Epithelial cell of esophagus (primary cell): ENCODE measurements around the gene GBX1.

Source experiments
- DNase-seq: peaks from one replicate; pipeline ENCODE4 v3.0.0; 2010; ENCODE audit warnings: low read depth
- H3K4me3 ChIP-seq: 2 replicates; pipeline ENCODE4 v1.5.1; 2011; ENCODE audit warnings: mild to moderate bottlenecking, low read length, control low read depth
- TF ChIP-seq, protein P1 (sequence below): IDR thresholded peaks from 2 replicates; pipeline ENCODE4 v1.5.1; 2011; ENCODE audit warnings: low read depth, mild to moderate bottlenecking, low read length, control low read depth, inconsistent platforms; ENCODE audit not compliant: insufficient read depth; ENCODE audit errors: missing control alignments

GBX1 gene

DNA sequence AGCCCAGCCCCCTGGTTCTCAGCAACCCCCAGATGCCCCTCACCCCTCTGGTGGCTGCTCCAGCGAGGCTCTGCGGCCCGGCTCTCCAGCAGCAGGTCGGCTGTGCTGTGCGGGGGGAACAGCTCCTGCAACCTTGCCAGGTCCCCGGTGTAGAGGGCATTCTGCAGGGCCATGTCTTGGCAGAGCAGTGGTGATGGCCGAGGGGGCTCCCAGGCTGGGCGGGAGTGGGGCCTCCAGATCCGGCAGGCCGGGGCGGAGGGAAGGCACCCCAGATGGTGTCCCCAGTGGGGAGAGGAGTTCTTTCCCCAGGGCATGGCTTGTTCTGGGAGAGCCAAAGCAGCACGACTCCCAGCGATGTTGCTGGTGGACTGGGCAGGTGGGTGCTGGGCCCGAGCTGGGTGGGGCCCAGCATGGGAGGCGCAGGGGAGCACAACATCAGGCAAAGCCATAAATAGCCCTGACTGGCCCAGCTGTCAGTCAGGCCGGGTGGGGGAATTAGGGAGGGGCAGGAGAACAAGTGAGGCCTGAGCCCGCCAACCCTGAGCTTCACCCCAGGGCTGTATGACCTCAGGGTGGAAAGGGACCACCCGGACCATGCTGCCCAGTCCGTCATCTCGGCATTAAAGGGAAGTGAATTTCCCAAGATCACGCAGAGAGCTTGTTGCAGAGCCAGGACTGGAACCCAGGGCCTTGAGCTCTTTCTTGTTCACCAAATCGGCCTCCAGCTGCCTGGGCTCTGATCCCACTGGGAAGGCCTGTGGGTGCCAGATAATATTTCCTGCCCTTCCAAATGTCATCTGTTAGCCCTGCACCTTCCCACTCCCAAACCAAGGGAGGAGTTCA is 20.1 kb upstream of the GBX1 start:
- DNase-seq = no peak
- TF ChIP-seq, protein P1, sequence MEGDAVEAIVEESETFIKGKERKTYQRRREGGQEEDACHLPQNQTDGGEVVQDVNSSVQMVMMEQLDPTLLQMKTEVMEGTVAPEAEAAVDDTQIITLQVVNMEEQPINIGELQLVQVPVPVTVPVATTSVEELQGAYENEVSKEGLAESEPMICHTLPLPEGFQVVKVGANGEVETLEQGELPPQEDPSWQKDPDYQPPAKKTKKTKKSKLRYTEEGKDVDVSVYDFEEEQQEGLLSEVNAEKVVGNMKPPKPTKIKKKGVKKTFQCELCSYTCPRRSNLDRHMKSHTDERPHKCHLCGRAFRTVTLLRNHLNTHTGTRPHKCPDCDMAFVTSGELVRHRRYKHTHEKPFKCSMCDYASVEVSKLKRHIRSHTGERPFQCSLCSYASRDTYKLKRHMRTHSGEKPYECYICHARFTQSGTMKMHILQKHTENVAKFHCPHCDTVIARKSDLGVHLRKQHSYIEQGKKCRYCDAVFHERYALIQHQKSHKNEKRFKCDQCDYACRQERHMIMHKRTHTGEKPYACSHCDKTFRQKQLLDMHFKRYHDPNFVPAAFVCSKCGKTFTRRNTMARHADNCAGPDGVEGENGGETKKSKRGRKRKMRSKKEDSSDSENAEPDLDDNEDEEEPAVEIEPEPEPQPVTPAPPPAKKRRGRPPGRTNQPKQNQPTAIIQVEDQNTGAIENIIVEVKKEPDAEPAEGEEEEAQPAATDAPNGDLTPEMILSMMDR = no peak
- H3K4me3 ChIP-seq = no peak overlapping the region

DNA sequence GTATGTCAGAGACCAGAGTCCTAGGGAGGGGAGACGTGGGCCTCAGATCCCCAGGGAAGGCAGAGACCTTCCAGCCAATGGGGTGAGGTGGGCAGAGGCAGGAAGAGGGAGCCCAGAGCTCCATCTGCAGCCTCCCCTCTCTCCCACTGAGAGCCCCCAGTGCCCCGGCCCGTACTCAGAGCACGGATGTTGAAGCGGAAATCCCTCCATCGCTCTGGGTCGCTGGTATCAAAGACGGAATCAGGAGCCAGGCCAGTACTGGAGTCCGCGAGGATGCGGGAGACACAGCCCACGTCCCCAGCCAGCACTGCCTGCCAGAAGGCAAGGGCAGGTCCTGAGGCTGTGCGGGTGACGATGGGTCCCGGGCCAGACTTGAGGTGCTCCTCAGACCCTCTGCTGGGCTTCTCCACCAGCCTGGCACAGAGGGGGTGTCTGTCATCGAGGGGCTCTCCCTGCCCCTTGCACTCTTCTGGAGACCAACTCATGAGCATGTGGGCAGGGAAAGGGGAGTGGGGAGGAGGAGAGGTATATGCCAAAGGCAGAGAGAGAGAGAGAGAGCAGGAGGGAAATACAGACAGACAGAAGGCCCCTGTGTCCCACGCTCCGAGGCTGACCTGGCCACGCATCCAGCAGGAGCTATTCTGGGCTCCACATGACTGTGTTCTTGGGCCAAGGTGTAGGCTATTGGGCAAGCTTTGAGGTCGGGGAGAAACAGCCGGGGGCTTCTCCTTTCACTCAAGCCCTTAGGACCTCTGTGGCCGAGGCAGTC is 19.3 kb upstream of the GBX1 start, which contains the start of gene ASB10:
Gene ASB10, minus strand, starts transcription at position 611 of the 769 bp plus-strand sequence. Its CDS starts 120 bp downstream, at position 491.
- DNase-seq = no peak
- TF ChIP-seq, protein P1 = no peak
- no peak within 1 kb of the TSS for H3K4me3 ChIP-seq

DNA sequence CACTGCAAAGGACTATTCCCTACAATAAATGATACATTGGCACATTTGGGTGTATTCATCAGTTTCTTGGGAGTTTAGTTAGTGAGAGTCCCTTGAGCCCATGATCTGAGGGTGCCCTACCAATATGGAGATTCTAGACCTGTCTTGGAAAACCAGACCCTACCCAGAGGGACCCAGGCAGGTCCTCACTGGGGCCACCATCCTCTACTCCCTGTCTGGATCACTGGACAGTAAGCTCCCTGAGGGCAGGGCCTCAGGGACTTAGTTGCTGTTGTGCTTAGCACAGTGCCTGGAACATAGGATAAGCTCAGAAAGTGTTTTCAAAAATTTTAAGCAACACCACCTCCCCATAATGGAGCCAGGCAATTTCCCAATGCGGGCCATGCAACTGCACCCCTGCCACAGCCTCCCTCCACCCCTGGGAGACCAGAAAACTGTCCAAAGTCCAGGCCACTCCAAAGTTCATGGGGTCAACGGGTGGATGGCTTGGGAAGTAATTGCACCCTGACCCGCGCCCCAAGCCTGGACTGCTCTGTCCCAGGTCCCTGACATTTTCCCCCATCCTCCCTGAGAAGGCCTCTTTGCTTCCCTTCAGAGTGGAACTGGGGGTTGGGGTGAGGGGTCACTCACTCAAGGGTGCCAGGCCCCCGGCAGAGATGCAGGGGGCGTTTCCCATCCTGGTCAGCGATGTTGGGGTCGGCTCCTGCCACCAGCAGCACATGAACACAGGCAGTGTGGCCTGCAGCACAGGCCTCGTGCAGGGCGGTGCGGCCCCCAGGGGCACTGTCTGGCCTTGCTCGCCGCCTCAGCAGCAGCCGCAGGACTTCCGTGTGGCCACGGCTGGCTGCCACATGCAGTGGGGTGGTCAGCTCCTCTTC is 18.5 kb upstream of the GBX1 start:
- H3K4me3 ChIP-seq = no peak overlapping the region
- no peak for DNase-seq
- TF ChIP-seq, protein P1 = no peak

DNA sequence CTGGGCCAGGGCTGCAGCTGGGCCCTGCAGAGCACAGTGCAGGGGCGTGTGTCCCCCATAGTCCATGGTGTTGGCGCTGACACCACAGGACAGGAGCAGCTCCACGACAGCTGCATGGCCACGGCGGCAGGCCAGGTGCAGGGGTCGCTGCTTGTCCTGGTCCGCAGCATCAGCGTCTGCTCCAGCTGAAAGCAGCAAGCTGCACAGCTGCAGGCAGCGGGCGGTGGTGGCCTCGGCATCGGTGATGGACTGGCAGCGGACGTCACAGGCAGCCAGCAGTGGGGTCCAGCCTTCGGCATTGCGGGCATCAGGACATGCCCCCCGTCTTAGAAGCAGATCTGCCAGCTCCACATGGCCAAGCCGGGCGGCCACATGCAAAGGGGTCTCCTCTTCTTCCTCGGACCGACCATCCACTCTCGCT is 13.5 kb upstream of the GBX1 start:
- H3K4me3 ChIP-seq = no peak overlapping the region
- TF ChIP-seq, protein P1 = no peak
- DNase-seq = no peak

DNA sequence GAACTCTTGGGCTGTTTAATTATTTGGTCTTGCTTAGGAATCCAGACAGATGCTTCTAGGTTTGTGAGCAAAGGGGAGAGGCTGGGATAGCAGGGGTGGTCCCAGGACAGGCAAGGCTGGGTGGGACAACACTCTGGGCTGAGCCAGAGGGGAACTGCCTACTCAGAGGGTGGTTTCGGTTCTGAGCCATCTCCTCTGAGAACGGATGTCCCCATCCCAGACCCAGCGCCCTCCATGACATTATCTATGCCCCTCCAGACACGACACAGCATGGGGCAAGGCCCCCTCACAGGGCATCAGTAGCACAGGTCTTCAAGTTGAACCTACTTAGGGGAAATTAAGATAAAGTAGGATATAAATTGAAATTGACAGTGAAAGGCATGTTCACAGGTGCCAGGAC is 12.5 kb upstream of the GBX1 start:
- DNase-seq = no peak
- TF ChIP-seq, protein P1 = no peak
- no peak overlapping the region for H3K4me3 ChIP-seq

DNA sequence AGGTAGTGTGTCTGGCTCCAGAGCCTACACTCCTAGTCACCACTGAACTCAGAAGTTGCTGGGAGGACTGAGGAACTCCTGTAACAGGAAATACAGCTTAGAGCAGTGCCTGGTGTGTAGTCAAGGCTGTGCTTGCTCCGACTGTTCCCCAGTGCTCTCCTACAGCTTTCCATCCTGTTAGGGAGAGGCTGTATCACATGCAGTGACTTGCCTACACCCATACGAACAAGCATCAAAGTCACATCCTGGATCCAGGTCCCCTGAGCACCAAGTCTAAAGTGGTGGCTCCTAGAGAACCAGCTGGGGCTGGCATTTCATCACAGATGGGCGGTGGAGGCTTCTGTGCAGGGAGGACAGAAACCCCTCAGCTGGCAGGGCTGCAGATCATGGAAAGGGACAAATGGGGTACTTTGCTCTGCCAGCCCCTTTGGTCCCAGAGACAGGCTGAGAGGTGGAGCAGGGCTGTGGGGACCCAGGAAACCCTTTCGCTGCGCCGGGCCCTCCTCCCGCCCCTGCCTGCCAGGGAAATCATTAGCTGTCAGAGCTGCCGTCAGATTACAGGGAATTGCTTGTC is 11.9 kb upstream of the GBX1 start:
- TF ChIP-seq, protein P1 = no peak
- peak; percentile 24 for DNase-seq
- no peak overlapping the region for H3K4me3 ChIP-seq
